ENCODE measurements around the gene FAM20C.

- TF ChIP-seq CTCF (IDR thresholded peaks at IDR 0.05) (no peak), POLR2A (IDR thresholded peaks at IDR 0.05) (no peak)
These were observed 63.5 kb downstream of the FAM20C start for GRCh38 chr7:255721-256361.
